ENCODE results near the gene NEDD4L.

GRCh38 chr18:58168993-58169392, 125.0 kb downstream of the NEDD4L start:
- TF ChIP-seq CTCF (IDR thresholded peaks at IDR 0.05), result no peak
- TF ChIP-seq TCF7L2 (IDR thresholded peaks at IDR 0.05; ENCODE audit: low read depth, low read length), result no peak
- no peak for TF ChIP-seq POLR2AphosphoS5 (IDR thresholded peaks at IDR 0.05; ENCODE audit: low read depth, low read length)
- no peak for TF ChIP-seq REST (IDR thresholded peaks at IDR 0.05; ENCODE audit: insufficient read depth in 1 of 2, low read depth in 2 of 2, low read length in 1 of 2)
